ENCODE measurements around the gene C9orf57. TPM values are rescaled to one million over a fixed set of nuclear protein-coding genes. Genes with fewer than 3 reads are reported as not detected.

C9orf57 gene
- total and polyA plus RNA-seq, 2 of the 13 experiments (the other 11 are each of a cell fraction or from before 2014, with no cell fraction given), result 0.09 TPM; not detected in 1

- CTCF ChIA-PET (ENCODE audit: low intra/inter-chr PET ratio, low total read pairs), result no interaction called here
- WGBS (ENCODE audit: low lambda C conversion rate), result 50% methylated on average over 2 of the region's 2 CpGs
Measured at GRCh38 chr9:72043576-72043975, 16.8 kb downstream of the C9orf57 start.

GRCh38 chr9:72042928-72043327 is 17.5 kb downstream of the C9orf57 start:
- no peak overlapping the region for H3K4me3 ChIP-seq (replicated peaks in 1 of 3; ENCODE audit: insufficient read depth in 1 of 3, low read depth in 2 of 3, low read length in 3 of 3)
- FAIRE-seq, result no peak
- peak; percentile 88; the same call in 1 of the 2 replicates for TF ChIP-seq RBAK (CRISPR knock-in tag; IDR thresholded peaks at IDR 0.05)
- TF ChIP-seq HNF4A (CRISPR knock-in tag; IDR thresholded peaks at IDR 0.05), result peak; percentile 74
- TF ChIP-seq ZNF468 (CRISPR knock-in tag; IDR thresholded peaks at IDR 0.05), result no peak
- TF ChIP-seq PAF1 (CRISPR knock-in tag; IDR thresholded peaks at IDR 0.05), result no peak
- no peak for TF ChIP-seq SMC3 (IDR thresholded peaks at IDR 0.05; ENCODE audit: low read length)
- no peak for TF ChIP-seq HOXA5 (CRISPR knock-in tag; IDR thresholded peaks at IDR 0.05)
- TF ChIP-seq ZNF564 (CRISPR knock-in tag; IDR thresholded peaks at IDR 0.05), result no peak
- no peak for TF ChIP-seq ZNF687 (CRISPR knock-in tag; IDR thresholded peaks at IDR 0.05)

More at GRCh38 chr9:72043576-72043975, 16.8 kb downstream of the C9orf57 start:
- in situ Hi-C loops (cut with HindIII; ENCODE audit: extremely low pct_ligation_motif_present, low pct_unique_long_range_greater_than_20kb) (loop anchor here (25.0 kb wide), 3 partner anchors 94 to 769 kb away; partner anchors contain the start of gene GDA), intact Hi-C loops (cut with micrococcal nuclease; ENCODE audit: unreplicated experiment) (no loop called here)
- BruUV-seq (replicated peaks), result no TSS peak
- Histone ChIP-seq H3K4me1 (ENCODE audit: insufficient read depth, low read length) (peaks cover 52% of the 10 kb centered on the region), H4K20me1 (ENCODE audit: insufficient read depth, low read length) (no peaks in the 10 kb centered on the region), H3K36me3 (replicated peaks in 1 of 2; ENCODE audit: control insufficient read depth in 1 of 2, insufficient read depth in 2 of 2, low read length in 2 of 2) (no peaks in the 10 kb centered on the region), H3K4me2 (ENCODE audit: low read depth, low read length) (no peak overlapping the region), H3K9me3 (ENCODE audit: low read length) (no peaks in the 10 kb centered on the region), H3K79me2 (ENCODE audit: insufficient read depth, low read length) (no peaks in the 10 kb centered on the region), H3K27me3 (ENCODE audit: control insufficient read depth in 1 of 2, insufficient read depth in 2 of 2, low read length in 2 of 2) (peaks cover 0 to 9% of the 10 kb centered on the region in 2 experiments; a peak in 1 of 5 replicates), H3K27ac (ENCODE audit: extremely low read length, insufficient read depth, low read length) (no peak overlapping the region), H3K9ac (ENCODE audit: insufficient read depth, low read depth, low read length) (no peak overlapping the region), H2AFZ (ENCODE audit: low read length) (no peak overlapping the region), H3K4me3 (replicated peaks in 1 of 3; ENCODE audit: insufficient read depth in 1 of 3, low read depth in 2 of 3, low read length in 3 of 3) (no peak overlapping the region)
- peak; percentile 39; the same call in 2 of the 3 replicates for ATAC-seq
- POLR2A ChIA-PET, result no interaction called here
- TF ChIP-seq MLLT10 (CRISPR knock-in tag; IDR thresholded peaks at IDR 0.05) (no peak), CTCF (CRISPR knock-in tag; IDR thresholded peaks at IDR 0.05) (peak; percentile 27; the same call in 1 of the 2 replicates)
- no peak for DNase-seq (ENCODE audit: low spot score)
- no peak for FAIRE-seq

More at GRCh38 chr9:72042928-72043327, 17.5 kb downstream of the C9orf57 start:
- Histone ChIP-seq H3K4me2 (ENCODE audit: low read depth, low read length) (no peak overlapping the region), H3K4me1 (ENCODE audit: insufficient read depth, low read length) (peaks cover 52% of the 10 kb centered on the region), H2AFZ (ENCODE audit: low read length) (no peak overlapping the region), H4K20me1 (ENCODE audit: insufficient read depth, low read length) (no peaks in the 10 kb centered on the region), H3K9me3 (ENCODE audit: low read length) (no peaks in the 10 kb centered on the region), H3K9ac (ENCODE audit: insufficient read depth, low read depth, low read length) (no peak overlapping the region), H3K36me3 (replicated peaks in 1 of 2; ENCODE audit: control insufficient read depth in 1 of 2, insufficient read depth in 2 of 2, low read length in 2 of 2) (no peaks in the 10 kb centered on the region), H3K27me3 (ENCODE audit: control insufficient read depth in 1 of 2, insufficient read depth in 2 of 2, low read length in 2 of 2) (peaks cover 0 to 9% of the 10 kb centered on the region in 2 experiments; a peak in 1 of 5 replicates), H3K27ac (ENCODE audit: extremely low read length, insufficient read depth, low read length) (no peak overlapping the region), H3K79me2 (ENCODE audit: insufficient read depth, low read length) (no peaks in the 10 kb centered on the region)
- no TSS peak for BruUV-seq (replicated peaks)
- CTCF ChIA-PET (ENCODE audit: low intra/inter-chr PET ratio, low total read pairs), result no interaction called here
- POLR2A ChIA-PET, result no interaction called here
- ATAC-seq (no peak), DNase-seq (ENCODE audit: low spot score) (no peak)
- WGBS (ENCODE audit: low lambda C conversion rate), result 9% methylated on average over 3 of the region's 3 CpGs
- intact Hi-C loops (cut with micrococcal nuclease; ENCODE audit: unreplicated experiment), result no loop called here
- in situ Hi-C loops (cut with HindIII; ENCODE audit: extremely low pct_ligation_motif_present, low pct_unique_long_range_greater_than_20kb), result loop anchor here (25.0 kb wide), 3 partner anchors 94 to 769 kb away; partner anchors contain the start of gene GDA

All from HepG2 (cell line).